Activated CD4-positive, alpha-beta memory T cell treated with anti-CD3 and anti-CD28 coated beads, Interleukin-2, amount 10 ng/mL, durations not matched to agents 7 days and 5 days (primary cell): ENCODE results near the gene MOB1A. TPM values are rescaled to one million over a fixed set of nuclear protein-coding genes. Genes with fewer than 3 reads are reported as not detected.
"Not testable (repeated sequence)": the region's sequence is repeated elsewhere in the genome, so short reads cannot be mapped to it uniquely, and the experiment has no call there.

Source experiments
- CTCF ChIA-PET: fragments of 350-600 bp; sonication (Branson Sonifier 250); formaldehyde crosslinking; loops from one replicate; lab custom pipeline; 2021; ENCODE audit warnings: antibody characterized with exemption, inconsistent platforms; lab: Charles Lee
- POLR2A ChIA-PET: fragments of 350-600 bp; sonication (Branson Sonifier 250); formaldehyde crosslinking; loops from one replicate; lab custom pipeline; 2021; ENCODE audit warnings: antibody characterized with exemption; lab: Charles Lee
- DNase-seq: peaks from one replicate; pipeline ENCODE4 v3.0.0-alpha.2; 2020
- H3K27ac Mint-ChIP-seq: one replicate; pipeline ENCODE4 v1.8.0; 2021; ENCODE audit warnings: mild to moderate bottlenecking, mixed read lengths
- H3K27me3 Mint-ChIP-seq: one replicate; pipeline ENCODE4 v1.8.0; 2021; ENCODE audit warnings: mixed read lengths
- H3K36me3 Mint-ChIP-seq: one replicate; pipeline ENCODE4 v1.8.0; 2021; ENCODE audit warnings: low read depth, mixed read lengths
- H3K4me1 Mint-ChIP-seq: one replicate; pipeline ENCODE4 v1.8.0; 2021; ENCODE audit warnings: mixed read lengths
- H3K4me3 Mint-ChIP-seq: one replicate; pipeline ENCODE4 v1.8.0; 2021; ENCODE audit warnings: mild to moderate bottlenecking, mixed read lengths
- H3K9me3 Mint-ChIP-seq: one replicate; pipeline ENCODE4 v1.8.0; 2021; ENCODE audit warnings: mixed read lengths
- total RNA-seq, 2 experiments: library from RNA; stranded (reverse); gene quantifications; one replicate each; pipeline ENCODE4 v1.2.3, GENCODE V29; 2021

The MOB1A gene
- total RNA-seq, 2 experiments from 2014 or later, result 188 to 193 TPM

GRCh38 chr2:74197049-74197448, 18.4 kb upstream of the MOB1A start:
- H3K27me3 Mint-ChIP-seq, result peaks cover 6% of the 10 kb centered on the region
- H3K9me3 Mint-ChIP-seq, result no peaks in the 10 kb centered on the region
- peak overlapping the region; percentile 54 for H3K27ac Mint-ChIP-seq
- DNase-seq, result no peak
- H3K4me1 Mint-ChIP-seq, result peaks cover 38% of the 10 kb centered on the region
- POLR2A ChIA-PET, result interaction anchor here (0.5 to 11.4 kb wide), 5 partner anchors 8 to 194 kb away, joined by 3 to 262 read pairs (median 7); partner anchors contain the start of genes BOLA3 and MOB1A
- CTCF ChIA-PET, result interaction anchor here (1.1 to 7.2 kb wide), 3 partner anchors 9 to 53 kb away, joined by 3 to 100 read pairs (median 5); partner anchors contain the start of gene MOB1A
- H3K4me3 Mint-ChIP-seq, result no peak overlapping the region
- peaks cover 31% of the 10 kb centered on the region for H3K36me3 Mint-ChIP-seq

- Mint-ChIP-seq H3K4me3 (no peak overlapping the region), H3K36me3 (peaks cover 12% of the 10 kb centered on the region), H3K27me3 (peaks cover 10% of the 10 kb centered on the region), H3K9me3 (no peaks in the 10 kb centered on the region), H3K27ac (no peak overlapping the region), H3K4me1 (peaks cover 25% of the 10 kb centered on the region)
- ChIA-PET POLR2A (interaction anchor here (11.4 kb wide), 1 partner anchor 13 kb away, joined by 262 read pairs; the partner anchor contains the start of gene MOB1A), CTCF (no interaction called here)
- no peak for DNase-seq
These were observed 16.1 kb upstream of the MOB1A start for GRCh38 chr2:74194799-74195198.

GRCh38 chr2:74191596-74192380, 13.1 kb upstream of the MOB1A start:
- ChIA-PET CTCF (interaction anchor here (1.1 to 2.3 kb wide), 2 partner anchors 12 to 38 kb away, joined by 3 to 22 read pairs; partner anchors contain the start of gene MOB1A), POLR2A (interaction anchor here (0.8 to 11.4 kb wide), 5 partner anchors 10 to 71 kb away, joined by 3 to 262 read pairs (median 4); partner anchors contain the start of genes BOLA3 and MOB1A)
- no peak overlapping the region for H3K27ac Mint-ChIP-seq

GRCh38 chr2:74188696-74189095, 10.0 kb upstream of the MOB1A start:
- ChIA-PET CTCF (no interaction called here), POLR2A (interaction anchor here (1.5 to 2.0 kb wide), 3 partner anchors 10 kb away, joined by 9 to 10 read pairs (median 9); partner anchors contain the start of genes MOB1A and MTHFD2)
- Mint-ChIP-seq H3K27ac (no peak overlapping the region), H3K4me3 (no peak overlapping the region), H3K36me3 (no peaks in the 10 kb centered on the region), H3K27me3 (peaks cover 10% of the 10 kb centered on the region), H3K4me1 (peaks cover 25% of the 10 kb centered on the region), H3K9me3 (no peaks in the 10 kb centered on the region)
- DNase-seq, result no peak

More at GRCh38 chr2:74191596-74192380, 13.1 kb upstream of the MOB1A start:
- H3K27me3 Mint-ChIP-seq, result peaks cover 10% of the 10 kb centered on the region
- no peak for DNase-seq
- no peak overlapping the region for H3K4me3 Mint-ChIP-seq
- no peaks in the 10 kb centered on the region for H3K36me3 Mint-ChIP-seq
- peaks cover 10% of the 10 kb centered on the region for H3K4me1 Mint-ChIP-seq
- no peaks in the 10 kb centered on the region for H3K9me3 Mint-ChIP-seq

GRCh38 chr2:74188018-74188601, 9.4 kb upstream of the MOB1A start:
- H3K4me1 Mint-ChIP-seq, result peaks cover 25% of the 10 kb centered on the region
- H3K36me3 Mint-ChIP-seq, result no peaks in the 10 kb centered on the region
- DNase-seq, result no peak
- H3K4me3 Mint-ChIP-seq, result no peak overlapping the region
- H3K9me3 Mint-ChIP-seq, result no peaks in the 10 kb centered on the region
- H3K27me3 Mint-ChIP-seq, result peaks cover 10% of the 10 kb centered on the region
- ChIA-PET POLR2A (interaction anchor here (1.5 to 1.9 kb wide), 2 partner anchors 10 kb away, joined by 6 to 9 read pairs; partner anchors contain the start of genes MOB1A and MTHFD2), CTCF (interaction anchor here (1.1 kb wide), 1 partner anchor 11 kb away, joined by 3 read pairs; no protein-coding TSS in a partner anchor)
- H3K27ac Mint-ChIP-seq, result no peak overlapping the region

- POLR2A ChIA-PET, result interaction anchor here (1.5 to 10.8 kb wide), 3 partner anchors 9 to 12 kb away, joined by 6 to 262 read pairs (median 9); partner anchors contain the start of genes MOB1A and MTHFD2
- CTCF ChIA-PET, result not testable (repeated sequence)
These were observed 8.0 kb upstream of the MOB1A start for GRCh38 chr2:74186706-74187105.

GRCh38 chr2:74186038-74186437, 7.4 kb upstream of the MOB1A start:
- Mint-ChIP-seq H3K9me3 (no peaks in the 10 kb centered on the region), H3K36me3 (no peaks in the 10 kb centered on the region), H3K27me3 (peaks cover 3% of the 10 kb centered on the region), H3K4me3 (no peak overlapping the region), H3K4me1 (peaks cover 33% of the 10 kb centered on the region), H3K27ac (peak overlapping the region; percentile 59)
- ChIA-PET POLR2A (interaction anchor here (10.8 kb wide), 1 partner anchor 11 kb away, joined by 262 read pairs; the partner anchor contains the start of gene MTHFD2), CTCF (interaction anchor here (2.0 kb wide), 1 partner anchor 362 kb away, joined by 5 read pairs; no protein-coding TSS in a partner anchor)
- peak; percentile 58 for DNase-seq

More at GRCh38 chr2:74186706-74187105, 8.0 kb upstream of the MOB1A start:
- not testable (repeated sequence) for H3K9me3 Mint-ChIP-seq, H3K36me3 Mint-ChIP-seq, H3K27ac Mint-ChIP-seq, H3K27me3 Mint-ChIP-seq, DNase-seq, H3K4me3 Mint-ChIP-seq
- peaks cover 29% of the 10 kb centered on the region for H3K4me1 Mint-ChIP-seq

GRCh38 chr2:74183878-74184277, 5.2 kb upstream of the MOB1A start:
- CTCF ChIA-PET, result interaction anchor here (7.2 kb wide), 1 partner anchor 15 kb away, joined by 100 read pairs; the partner anchor contains the start of gene MTHFD2
- Mint-ChIP-seq H3K27ac (no peak overlapping the region), H3K9me3 (no peaks in the 10 kb centered on the region), H3K27me3 (no peaks in the 10 kb centered on the region), H3K36me3 (no peaks in the 10 kb centered on the region), H3K4me3 (no peak overlapping the region), H3K4me1 (peaks cover 31% of the 10 kb centered on the region)
- POLR2A ChIA-PET, result interaction anchor here (10.8 kb wide), 1 partner anchor 13 kb away, joined by 262 read pairs; the partner anchor contains the start of gene MTHFD2
- DNase-seq, result no peak

GRCh38 chr2:74181739-74182138, 3.1 kb upstream of the MOB1A start:
- Mint-ChIP-seq H3K4me3 (no peak overlapping the region), H3K36me3 (peaks cover 6% of the 10 kb centered on the region), H3K27me3 (no peaks in the 10 kb centered on the region)

GRCh38 chr2:74179063-74179865, 585 bp upstream of the MOB1A start:
- peak overlapping the region; percentile 89 for H3K27ac Mint-ChIP-seq

More at GRCh38 chr2:74181739-74182138, 3.1 kb upstream of the MOB1A start:
- Mint-ChIP-seq H3K4me1 (peaks cover 37% of the 10 kb centered on the region), H3K27ac (peak overlapping the region; percentile 63), H3K9me3 (no peaks in the 10 kb centered on the region)
- ChIA-PET CTCF (interaction anchor here (1.0 to 7.2 kb wide), 3 partner anchors 17 to 353 kb away, joined by 3 to 100 read pairs (median 3); partner anchors contain the start of genes MTHFD2 and STAMBP), POLR2A (interaction anchor here (0.6 to 10.8 kb wide), 3 partner anchors 15 to 275 kb away, joined by 3 to 262 read pairs (median 125); partner anchors contain the start of gene MTHFD2)
- DNase-seq, result no peak

GRCh38 chr2:74177696-74178095, 983 bp downstream of the MOB1A start:
- H3K4me3 Mint-ChIP-seq, result peak overlapping the region; percentile 87
- H3K36me3 Mint-ChIP-seq, result peaks cover 27% of the 10 kb centered on the region
- DNase-seq, result no peak
- H3K9me3 Mint-ChIP-seq, result no peaks in the 10 kb centered on the region
- peaks cover 49% of the 10 kb centered on the region for H3K4me1 Mint-ChIP-seq
- POLR2A ChIA-PET, result interaction anchor here (0.7 to 10.8 kb wide), 29 partner anchors 10 to 441 kb away, joined by 3 to 262 read pairs (median 8); partner anchors contain the start of genes BOLA3, DGUOK, MRPL53 and MTHFD2
- H3K27ac Mint-ChIP-seq, result peak overlapping the region; percentile 89
- CTCF ChIA-PET, result interaction anchor here (1.1 to 7.2 kb wide), 13 partner anchors 8 to 398 kb away, joined by 3 to 100 read pairs (median 6); partner anchors contain the start of genes BOLA3, DUSP11 and MTHFD2
- H3K27me3 Mint-ChIP-seq, result no peaks in the 10 kb centered on the region

More at GRCh38 chr2:74179063-74179865, 585 bp upstream of the MOB1A start:
- Mint-ChIP-seq H3K4me1 (peaks cover 45% of the 10 kb centered on the region), H3K4me3 (peak overlapping the region; percentile 87), H3K36me3 (peaks cover 23% of the 10 kb centered on the region), H3K9me3 (no peaks in the 10 kb centered on the region), H3K27me3 (no peaks in the 10 kb centered on the region)
- DNase-seq, result no peak
- CTCF ChIA-PET, result interaction anchor here (0.6 to 7.2 kb wide), 27 partner anchors 10 to 400 kb away, joined by 3 to 100 read pairs (median 6); partner anchors contain the start of genes BOLA3, DUSP11, MTHFD2 and STAMBP
- POLR2A ChIA-PET, result interaction anchor here (0.6 to 10.8 kb wide), 34 partner anchors 9 to 781 kb away, joined by 3 to 262 read pairs (median 6); partner anchors contain the start of genes BOLA3, CCDC142, DGUOK and MRPL53
